ENCODE data around the gene DHX34.

DNA sequence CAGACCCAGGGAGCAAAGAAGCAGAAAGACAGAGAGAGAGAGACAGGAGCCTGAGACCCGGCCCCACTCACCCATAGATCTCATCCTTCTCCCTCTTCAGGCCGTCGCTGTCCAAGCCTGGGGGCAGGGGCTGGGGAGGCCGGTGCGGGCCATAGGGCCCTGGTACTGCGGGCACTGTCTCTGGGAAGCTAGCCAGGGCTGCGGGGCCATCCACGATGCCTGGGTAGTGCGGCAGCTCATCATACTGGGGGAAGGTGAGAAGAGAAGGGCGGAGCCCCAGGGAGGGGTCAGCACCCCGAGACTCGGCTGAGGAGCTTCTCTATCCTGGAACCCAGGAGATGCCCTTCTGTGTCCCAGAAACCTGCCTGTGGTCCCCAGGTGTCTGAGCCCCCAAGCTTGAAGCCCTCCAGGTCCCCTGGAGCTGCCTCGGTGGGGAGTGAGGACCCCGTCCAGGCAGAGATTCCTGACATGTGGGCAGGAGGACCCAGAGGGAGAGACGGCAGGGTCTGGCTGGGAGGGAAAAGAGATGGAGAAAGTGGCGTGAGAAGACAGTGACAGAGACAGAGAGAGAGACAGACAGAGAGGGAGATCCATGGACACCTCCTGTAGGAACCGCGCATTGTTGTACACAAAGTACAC is 68.1 kb downstream of the DHX34 start:
- TF ChIP-seq EZH2phosphoT487 (conservative IDR thresholded peaks at IDR 0.05; ENCODE audit: low read length) (no peak), CTCF (IDR thresholded peaks at IDR 0.05; ENCODE audit: insufficient read depth, low read length, poor library complexity, severe bottlenecking) (no peak)

All from SU-DHL-6 (cell line).